Type B pancreatic cell (in vitro differentiated cells): ENCODE results near the gene FOXC1. TPM values are rescaled to one million over a fixed set of nuclear protein-coding genes. Genes with fewer than 3 reads are reported as not detected.

Experiments used
- DNase-seq: peaks from one replicate; pipeline ENCODE4 v3.0.0; 2021; ENCODE audit warnings: mixed read lengths; ENCODE audit not compliant: unreplicated experiment; ENCODE audit errors: extremely low spot score
- H3K27ac Mint-ChIP-seq: 2 replicates; pipeline ENCODE4 v1.8.0; 2021; ENCODE audit warnings: mild to moderate bottlenecking, mixed read lengths
- H3K27me3 Mint-ChIP-seq: 2 replicates; pipeline ENCODE4 v1.8.0; 2021; ENCODE audit warnings: mixed read lengths
- H3K36me3 Mint-ChIP-seq: 2 replicates; pipeline ENCODE4 v1.8.0; 2021; ENCODE audit warnings: mixed read lengths
- H3K4me1 Mint-ChIP-seq: one replicate; pipeline ENCODE4 v1.8.0; 2021; ENCODE audit warnings: mixed read lengths; ENCODE audit not compliant: unreplicated experiment
- H3K4me3 Mint-ChIP-seq: 2 replicates; pipeline ENCODE4 v1.8.0; 2021; ENCODE audit warnings: mild to moderate bottlenecking, mixed read lengths
- H3K9me3 Mint-ChIP-seq: 2 replicates; pipeline ENCODE4 v1.8.0; 2021; ENCODE audit warnings: mixed read lengths
- long read RNA-seq: library from polyadenylated mRNA; unstranded; transcript quantifications from one replicate; pipeline ENCODE4 v2.0.0, GENCODE V29; 2020
- total RNA-seq: library from RNA; stranded (reverse); gene quantifications from 2 replicates; pipeline ENCODE4 v1.2.1, GENCODE V29; 2021; ENCODE audit warnings: low replicate concordance
- TF ChIP-seq, protein P1 (sequence below): fragments of 200-600 bp; sonication (generic); conservative IDR thresholded peaks from 2 replicates; pipeline ENCODE4 v1.5.0; 2021; ENCODE audit warnings: antibody characterized with exemption, mild to moderate bottlenecking

Gene FOXC1
- total RNA-seq: 20.8 and 53.5 TPM in 2 replicates
- long read RNA-seq, partial matches to known transcripts: 0 of 1 reads
- long read RNA-seq, other reads (novel, unspliced or antisense): 0 of 1 reads

DNA sequence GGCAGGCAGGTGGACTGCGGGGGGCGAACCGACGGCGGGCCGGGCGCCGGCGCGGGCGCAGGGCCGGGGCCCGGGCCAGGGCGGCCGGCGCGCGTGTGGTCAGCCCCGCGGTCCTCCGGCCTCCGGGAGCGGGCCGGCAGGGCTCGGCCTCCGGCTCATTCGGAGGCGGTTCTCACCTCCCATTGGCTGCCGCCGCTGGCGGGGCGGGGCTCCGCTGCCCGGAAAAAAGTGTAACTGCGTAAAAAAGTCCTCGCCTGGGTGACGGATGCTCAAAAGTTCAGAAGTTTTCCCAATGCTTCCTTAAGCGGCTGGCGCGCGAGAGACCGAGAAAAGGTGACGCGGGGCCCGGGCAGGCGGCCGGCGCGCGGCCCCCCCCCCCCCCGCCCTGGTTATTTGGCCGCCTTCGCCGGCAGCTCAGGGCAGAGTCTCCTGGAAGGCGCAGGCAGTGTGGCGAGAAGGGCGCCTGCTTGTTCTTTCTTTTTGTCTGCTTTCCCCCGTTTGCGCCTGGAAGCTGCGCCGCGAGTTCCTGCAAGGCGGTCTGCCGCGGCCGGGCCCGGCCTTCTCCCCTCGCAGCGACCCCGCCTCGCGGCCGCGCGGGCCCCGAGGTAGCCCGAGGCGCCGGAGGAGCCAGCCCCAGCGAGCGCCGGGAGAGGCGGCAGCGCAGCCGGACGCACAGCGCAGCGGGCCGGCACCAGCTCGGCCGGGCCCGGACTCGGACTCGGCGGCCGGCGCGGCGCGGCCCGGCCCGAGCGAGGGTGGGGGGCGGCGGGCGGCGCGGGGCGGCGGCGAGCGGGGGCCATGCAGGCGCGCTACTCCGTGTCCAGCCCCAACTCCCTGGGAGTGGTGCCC is at the start of gene FOXC1:
Gene FOXC1, plus strand, starts transcription at position 268 of the 849 bp plus-strand sequence. Its CDS starts 531 bp downstream, at position 799.
- DNase-seq: no peak
- no peaks in the 10 kb centered on the region for H3K9me3 Mint-ChIP-seq
- H3K27ac Mint-ChIP-seq: peak within 1 kb of the TSS; percentile 91
- peak within 1 kb of the TSS; percentile 92 for H3K4me3 Mint-ChIP-seq
- H3K4me1 Mint-ChIP-seq: peaks cover 34% of the 10 kb centered on the region
- TF ChIP-seq, protein P1, sequence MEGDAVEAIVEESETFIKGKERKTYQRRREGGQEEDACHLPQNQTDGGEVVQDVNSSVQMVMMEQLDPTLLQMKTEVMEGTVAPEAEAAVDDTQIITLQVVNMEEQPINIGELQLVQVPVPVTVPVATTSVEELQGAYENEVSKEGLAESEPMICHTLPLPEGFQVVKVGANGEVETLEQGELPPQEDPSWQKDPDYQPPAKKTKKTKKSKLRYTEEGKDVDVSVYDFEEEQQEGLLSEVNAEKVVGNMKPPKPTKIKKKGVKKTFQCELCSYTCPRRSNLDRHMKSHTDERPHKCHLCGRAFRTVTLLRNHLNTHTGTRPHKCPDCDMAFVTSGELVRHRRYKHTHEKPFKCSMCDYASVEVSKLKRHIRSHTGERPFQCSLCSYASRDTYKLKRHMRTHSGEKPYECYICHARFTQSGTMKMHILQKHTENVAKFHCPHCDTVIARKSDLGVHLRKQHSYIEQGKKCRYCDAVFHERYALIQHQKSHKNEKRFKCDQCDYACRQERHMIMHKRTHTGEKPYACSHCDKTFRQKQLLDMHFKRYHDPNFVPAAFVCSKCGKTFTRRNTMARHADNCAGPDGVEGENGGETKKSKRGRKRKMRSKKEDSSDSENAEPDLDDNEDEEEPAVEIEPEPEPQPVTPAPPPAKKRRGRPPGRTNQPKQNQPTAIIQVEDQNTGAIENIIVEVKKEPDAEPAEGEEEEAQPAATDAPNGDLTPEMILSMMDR: no peak
- peaks cover 8% of the 10 kb centered on the region for H3K36me3 Mint-ChIP-seq
- peaks cover 61% of the 10 kb centered on the region for H3K27me3 Mint-ChIP-seq

DNA sequence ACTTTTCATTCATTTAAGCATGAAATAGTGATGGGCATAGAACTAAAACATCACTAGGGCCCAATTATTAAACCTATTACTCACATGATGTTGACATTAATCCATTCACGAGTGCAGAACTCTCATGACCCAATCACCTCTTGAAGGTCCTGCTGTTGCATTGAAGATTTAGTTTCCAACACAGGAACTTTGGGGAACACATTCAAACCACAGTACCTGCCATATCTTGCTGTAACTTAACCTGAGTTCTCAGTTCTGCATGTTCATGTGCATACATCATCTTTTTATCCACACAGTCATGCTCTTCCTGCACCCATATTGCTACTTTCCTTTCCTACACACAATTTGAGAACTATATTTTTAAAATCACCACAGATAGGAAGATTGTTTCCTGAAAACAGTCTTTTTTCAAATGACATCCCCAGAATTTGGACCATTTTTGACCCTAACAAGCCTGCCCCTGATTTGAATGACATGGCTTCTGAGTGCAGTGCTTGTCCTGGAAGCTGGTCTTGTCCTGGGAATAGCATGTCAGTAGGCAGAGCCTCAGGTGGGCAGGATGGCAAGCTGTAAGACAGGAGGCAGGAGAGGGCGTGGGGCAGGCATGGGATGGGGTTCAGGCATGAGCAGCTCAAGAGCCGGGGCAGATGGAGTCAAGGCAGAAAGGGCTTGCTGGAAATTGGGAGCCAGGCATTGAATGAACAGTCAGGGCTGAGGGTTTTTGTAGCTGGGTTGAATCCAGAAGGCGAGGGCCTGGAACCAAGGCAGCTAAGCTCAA is 49.2 kb upstream of the FOXC1 start:
- TF ChIP-seq, protein P1: no peak
- no peaks in the 10 kb centered on the region for H3K36me3 Mint-ChIP-seq
- peaks cover 8% of the 10 kb centered on the region for H3K4me1 Mint-ChIP-seq
- DNase-seq: no peak
- H3K27me3 Mint-ChIP-seq: peaks cover 3% of the 10 kb centered on the region
- H3K9me3 Mint-ChIP-seq: no peaks in the 10 kb centered on the region
- H3K4me3 Mint-ChIP-seq: no peak overlapping the region
- H3K27ac Mint-ChIP-seq: no peak overlapping the region

DNA sequence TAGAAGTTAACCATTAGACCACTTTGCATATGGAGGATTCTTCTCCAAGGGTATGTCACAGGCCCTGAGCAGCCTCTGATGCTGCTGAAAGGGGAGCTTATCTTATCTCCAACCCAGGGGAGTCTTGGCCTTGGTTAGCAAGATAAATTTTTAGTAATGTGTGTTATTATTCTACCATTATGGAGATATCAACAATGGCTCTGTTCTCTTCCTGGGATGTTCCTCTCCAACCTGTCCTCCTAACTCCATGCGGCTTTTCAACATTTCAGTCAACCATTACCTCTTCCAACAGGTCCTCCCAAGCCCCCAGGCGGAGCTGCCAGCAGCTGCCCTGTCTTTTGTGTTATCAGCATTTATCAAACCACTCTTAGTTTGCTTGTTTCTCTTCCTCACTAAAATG is 48.4 kb upstream of the FOXC1 start:
- TF ChIP-seq, protein P1: no peak
- no peak for DNase-seq
- no peaks in the 10 kb centered on the region for H3K36me3 Mint-ChIP-seq
- peaks cover 4% of the 10 kb centered on the region for H3K4me1 Mint-ChIP-seq
- no peak overlapping the region for H3K27ac Mint-ChIP-seq
- H3K4me3 Mint-ChIP-seq: no peak overlapping the region
- H3K27me3 Mint-ChIP-seq: peaks cover 3% of the 10 kb centered on the region
- no peaks in the 10 kb centered on the region for H3K9me3 Mint-ChIP-seq

DNA sequence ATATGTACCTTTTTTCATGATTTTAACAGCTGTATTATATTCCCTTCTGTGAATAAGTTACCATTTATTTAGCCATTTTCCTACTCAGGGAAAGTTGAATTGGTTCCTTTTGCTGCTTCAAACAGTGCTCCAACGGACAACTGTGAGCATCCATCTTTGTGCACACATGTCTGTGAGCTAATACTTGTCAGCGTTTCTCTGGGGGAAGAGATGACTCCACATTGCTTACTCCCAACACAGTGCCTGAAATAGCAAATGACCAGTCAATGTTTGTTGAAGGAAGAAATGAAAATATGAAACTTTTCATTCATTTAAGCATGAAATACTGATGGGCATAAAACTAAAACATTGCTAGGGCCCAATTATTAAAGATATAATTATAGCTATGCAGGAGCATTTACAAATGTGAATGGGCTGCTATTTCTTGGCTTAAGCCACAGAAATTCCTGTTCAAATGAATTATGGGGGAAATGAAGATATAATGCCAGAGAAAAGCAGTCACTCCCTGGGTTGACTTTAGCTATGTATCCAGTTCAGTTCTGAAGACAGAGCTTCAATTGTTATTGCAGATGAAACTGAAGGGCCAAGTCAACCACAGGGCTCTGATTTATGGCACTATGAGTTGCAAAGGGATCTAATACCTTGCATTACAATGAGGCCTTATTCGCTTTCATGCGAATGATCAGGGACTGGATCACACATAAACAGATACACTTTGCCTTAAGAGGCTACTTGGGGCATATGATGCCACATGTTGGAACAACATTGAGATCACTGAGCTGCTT is 47.4 kb upstream of the FOXC1 start:
- Mint-ChIP-seq H3K27ac (no peak overlapping the region), H3K27me3 (peaks cover 3% of the 10 kb centered on the region), H3K4me3 (no peak overlapping the region), H3K36me3 (no peaks in the 10 kb centered on the region), H3K9me3 (no peaks in the 10 kb centered on the region), H3K4me1 (no peaks in the 10 kb centered on the region)
- DNase-seq: no peak
- TF ChIP-seq, protein P1: no peak

DNA sequence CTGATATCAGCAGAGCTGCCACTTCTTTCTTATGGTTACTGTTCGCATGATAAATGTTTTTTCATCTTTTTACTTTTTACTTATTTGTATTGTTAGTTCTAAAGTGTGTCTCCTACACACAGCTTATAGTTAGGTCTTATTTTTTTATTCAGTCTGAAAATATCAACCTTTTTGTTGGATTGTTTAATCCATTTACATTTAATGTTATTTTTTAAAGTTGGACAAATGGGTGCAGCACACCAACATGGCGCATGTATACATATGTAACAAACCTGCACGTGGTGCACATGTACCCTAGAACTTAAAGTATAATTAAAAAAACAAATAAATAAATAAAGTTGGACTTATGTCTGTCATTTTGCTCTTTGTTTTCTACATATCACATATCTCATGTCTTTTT is 40.3 kb upstream of the FOXC1 start:
- DNase-seq: no peak
- peaks cover 2% of the 10 kb centered on the region for H3K27me3 Mint-ChIP-seq
- no peak overlapping the region for H3K4me3 Mint-ChIP-seq
- H3K27ac Mint-ChIP-seq: no peak overlapping the region
- H3K36me3 Mint-ChIP-seq: no peaks in the 10 kb centered on the region
- TF ChIP-seq, protein P1: no peak
- H3K4me1 Mint-ChIP-seq: peaks cover 3% of the 10 kb centered on the region
- H3K9me3 Mint-ChIP-seq: peaks cover 10% of the 10 kb centered on the region
